GM12873 (cell line): Measurements from ENCODE around the gene CRB3.

ENCODE experiments used
- TF ChIP-seq, protein P1 (sequence below): IDR thresholded peaks from 2 replicates; pipeline ENCODE4 v1.5.1; 2012; ENCODE audit warnings: low read depth, mild to moderate bottlenecking, moderate library complexity, low read length, control low read depth; ENCODE audit not compliant: insufficient read depth; ENCODE audit errors: missing control alignments

Gene CRB3

DNA sequence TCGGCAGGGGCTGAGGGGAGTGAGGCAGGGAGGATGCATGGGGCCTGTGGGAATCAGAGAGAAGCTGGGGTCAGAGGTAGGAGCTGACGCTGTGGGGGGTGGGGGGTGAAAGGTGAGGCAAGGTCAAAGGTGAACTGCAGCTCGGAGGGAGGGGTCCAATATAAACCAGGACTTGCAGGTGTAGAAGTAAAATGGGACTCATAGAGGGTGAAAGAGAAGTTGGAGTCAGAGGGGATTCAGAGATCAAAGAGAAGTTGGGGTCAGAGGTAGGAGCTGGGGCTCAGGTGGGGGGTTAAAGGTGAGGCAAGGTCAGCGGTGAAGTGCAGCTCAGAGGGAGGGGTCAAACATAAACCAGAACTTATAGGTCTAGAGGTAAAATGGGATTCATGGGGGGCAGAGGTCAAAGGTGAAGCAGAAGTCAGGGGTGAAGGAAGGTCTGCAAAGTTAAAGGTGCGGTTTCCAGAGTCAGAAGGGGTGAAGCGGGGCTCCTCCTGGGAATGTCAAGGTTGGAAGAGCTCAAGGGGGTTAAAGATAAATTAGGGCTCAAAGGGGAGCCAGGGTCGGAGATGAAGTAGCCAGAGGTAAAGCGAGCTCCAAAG lies 30.5 kb downstream of the CRB3 start:
- TF ChIP-seq, protein P1, sequence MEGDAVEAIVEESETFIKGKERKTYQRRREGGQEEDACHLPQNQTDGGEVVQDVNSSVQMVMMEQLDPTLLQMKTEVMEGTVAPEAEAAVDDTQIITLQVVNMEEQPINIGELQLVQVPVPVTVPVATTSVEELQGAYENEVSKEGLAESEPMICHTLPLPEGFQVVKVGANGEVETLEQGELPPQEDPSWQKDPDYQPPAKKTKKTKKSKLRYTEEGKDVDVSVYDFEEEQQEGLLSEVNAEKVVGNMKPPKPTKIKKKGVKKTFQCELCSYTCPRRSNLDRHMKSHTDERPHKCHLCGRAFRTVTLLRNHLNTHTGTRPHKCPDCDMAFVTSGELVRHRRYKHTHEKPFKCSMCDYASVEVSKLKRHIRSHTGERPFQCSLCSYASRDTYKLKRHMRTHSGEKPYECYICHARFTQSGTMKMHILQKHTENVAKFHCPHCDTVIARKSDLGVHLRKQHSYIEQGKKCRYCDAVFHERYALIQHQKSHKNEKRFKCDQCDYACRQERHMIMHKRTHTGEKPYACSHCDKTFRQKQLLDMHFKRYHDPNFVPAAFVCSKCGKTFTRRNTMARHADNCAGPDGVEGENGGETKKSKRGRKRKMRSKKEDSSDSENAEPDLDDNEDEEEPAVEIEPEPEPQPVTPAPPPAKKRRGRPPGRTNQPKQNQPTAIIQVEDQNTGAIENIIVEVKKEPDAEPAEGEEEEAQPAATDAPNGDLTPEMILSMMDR = no peak

DNA sequence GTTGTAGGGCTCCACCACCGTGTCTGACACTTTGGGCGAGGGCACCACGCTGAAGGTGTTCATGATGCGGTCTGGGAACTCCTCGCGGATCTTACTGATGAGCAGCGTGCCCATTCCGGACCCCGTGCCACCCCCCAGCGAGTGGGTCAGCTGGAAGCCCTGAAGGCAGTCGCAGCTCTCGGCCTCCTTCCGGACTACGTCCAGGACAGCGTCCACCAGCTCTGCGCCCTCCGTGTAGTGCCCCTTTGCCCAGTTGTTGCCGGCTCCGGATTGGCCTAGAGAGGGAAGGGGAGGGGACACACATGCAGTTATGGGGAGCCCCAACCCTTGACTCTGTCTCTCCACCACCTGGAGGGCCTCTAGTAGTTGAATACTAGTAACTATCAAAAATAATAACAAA lies 31.9 kb downstream of the CRB3 start:
- TF ChIP-seq, protein P1 = no peak

DNA sequence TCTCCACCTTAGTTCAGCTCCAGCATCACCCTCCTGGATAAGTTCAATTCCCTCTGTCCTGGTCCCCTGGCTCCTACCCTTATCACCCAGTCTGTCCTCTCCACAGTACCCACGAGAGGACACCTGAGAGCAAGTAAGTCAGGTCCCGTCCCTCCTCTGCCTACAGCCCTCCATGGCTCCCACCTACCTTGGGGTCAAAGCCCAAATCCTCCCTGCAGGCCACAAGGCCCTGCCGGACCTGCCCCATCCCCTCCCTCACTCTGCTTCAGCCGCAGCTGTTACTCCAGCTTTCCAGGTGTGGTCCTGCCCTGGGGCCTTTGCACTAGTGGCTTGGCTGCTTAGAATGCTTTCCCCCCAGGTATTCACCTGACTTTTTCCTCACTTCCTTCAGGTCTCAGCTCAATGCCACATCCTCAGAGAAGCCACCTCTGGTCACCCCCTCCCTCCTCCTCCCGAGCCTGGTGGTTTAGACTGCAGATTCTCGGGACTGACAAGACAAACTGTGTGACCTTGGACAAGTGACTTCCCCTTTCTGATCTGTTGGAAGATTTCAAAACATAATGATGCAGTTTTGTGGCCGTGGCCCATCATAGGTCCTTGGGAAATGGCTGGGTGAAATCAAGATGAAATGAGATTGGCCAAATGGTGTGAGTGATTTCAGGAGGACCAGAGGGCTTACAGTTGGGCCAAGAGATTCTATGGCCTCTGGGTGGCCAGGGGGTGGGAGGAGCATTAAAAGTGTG lies 34.4 kb downstream of the CRB3 start:
- TF ChIP-seq, protein P1 = no peak

DNA sequence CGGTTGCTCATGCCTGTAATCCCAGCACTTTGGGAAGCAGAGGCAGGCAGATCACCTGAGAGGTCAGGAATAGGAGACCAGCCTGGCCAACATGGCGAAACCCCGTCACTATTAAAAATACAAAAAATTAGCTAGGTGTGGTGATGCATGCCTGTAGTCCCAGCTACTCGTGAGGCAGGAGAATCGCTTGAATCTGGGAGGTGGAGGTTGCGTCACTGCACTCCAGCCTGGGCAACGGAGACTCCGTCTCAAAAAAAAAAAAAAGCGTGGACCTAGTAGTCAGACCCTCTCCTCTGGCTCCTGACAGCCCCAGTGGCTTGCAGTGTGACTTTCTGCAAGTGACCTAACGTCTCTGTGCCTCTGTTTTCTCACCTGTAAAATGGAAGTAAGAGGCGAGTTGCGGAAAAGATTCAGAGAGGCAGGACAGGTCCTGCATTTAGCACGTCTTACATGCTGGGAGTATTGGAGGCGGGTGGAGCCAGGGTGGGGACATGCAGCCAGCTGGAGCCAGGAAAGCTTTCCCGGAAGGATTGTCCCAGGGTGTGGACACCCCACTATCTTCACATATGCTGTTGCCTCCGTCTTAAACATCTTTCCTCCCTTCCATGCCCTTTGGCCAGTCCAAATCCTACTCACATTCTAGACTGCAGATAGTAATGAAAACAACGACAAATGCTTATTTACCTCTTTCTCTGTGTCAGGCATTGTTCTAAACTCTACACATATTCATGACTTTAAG lies 35.1 kb downstream of the CRB3 start:
- TF ChIP-seq, protein P1 = no peak

DNA sequence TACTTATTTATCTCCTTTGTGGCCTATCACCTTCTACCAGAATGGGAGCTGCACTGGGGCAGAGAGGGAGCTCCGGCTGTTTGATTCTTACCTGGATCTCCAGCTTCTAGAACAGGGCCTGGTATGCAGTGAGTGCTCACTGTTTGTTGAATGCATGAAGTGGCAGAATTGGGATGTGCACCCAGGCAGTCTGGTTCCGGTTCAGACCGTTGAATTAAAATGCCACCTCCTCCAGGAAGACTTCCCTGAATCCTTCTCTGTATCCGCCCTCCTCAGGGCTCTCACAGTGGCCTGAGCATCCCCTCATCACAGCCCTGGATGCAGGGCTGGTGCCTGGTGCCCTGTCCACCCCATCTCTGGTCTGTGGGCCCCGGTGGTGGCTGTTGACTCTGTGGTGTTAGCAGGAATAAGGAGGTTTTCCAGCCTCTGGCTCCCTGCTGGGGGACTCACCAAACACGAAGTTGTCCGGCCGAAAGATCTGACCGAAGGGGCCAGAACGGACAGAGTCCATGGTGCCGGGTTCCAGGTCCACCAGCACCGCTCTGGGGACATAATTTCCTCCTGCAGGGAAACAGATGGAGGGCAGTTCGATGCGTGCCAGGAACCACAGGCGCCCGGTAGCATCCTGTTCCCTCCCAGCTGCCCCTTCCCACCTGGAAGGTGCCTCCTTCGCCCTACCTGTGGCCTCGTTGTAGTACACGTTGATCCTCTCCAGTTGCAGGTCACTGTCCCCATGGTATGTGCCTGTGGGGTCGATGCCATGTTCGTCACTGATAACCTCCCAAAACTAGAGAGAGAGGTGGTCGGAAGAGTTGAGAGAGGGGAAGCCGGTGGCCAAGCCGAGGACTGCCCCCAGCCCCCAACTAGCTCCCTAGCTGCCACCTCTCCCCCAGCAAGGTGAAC lies 37.0 kb downstream of the CRB3 start:
- TF ChIP-seq, protein P1 = no peak

DNA sequence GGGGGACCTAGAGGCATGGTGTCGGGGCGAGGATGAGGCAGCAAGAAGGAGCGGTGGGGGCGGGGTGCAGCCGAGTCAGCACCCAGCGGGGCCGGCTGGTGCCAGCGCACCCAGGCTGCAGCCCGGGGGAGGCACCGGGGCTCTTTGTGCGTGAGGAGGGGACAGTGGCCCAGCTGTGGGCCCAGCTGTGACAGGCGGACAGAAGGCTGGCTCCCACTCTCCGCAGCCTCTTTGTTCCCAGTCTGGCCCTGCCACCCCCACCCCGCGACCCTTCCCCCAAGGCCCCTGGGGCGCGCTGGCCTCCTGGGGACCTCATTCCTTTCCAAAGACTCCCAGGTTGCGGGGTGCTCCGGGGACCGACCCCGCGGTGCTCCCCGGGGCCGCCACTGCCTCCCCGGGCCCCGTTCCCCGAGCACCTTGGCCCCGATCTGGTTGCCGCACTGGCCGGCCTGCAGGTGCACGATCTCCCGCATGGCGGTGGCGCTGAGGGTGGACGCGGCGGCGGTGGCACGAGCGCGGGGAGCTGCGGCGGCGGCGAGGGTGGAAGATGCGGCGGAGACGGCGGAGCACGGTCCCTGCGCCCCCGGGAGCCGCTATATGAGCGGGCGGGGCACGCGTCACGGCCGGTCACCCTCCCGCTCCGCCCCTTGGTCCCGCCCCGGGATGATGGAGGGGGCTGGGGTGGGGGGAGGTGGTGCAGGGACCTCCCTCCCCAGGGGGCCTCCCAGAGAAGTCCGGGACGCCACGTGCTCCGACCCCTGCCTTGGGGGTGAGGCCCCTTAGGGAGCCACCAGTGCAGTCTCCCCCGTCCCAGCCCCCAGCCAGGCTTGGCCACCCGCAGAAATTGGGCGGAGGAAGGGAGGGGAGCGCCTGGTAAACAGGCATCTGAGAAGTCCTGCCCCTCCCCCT lies 37.9 kb downstream of the CRB3 start, which contains the start of gene TUBB4A:
TSS of gene TUBB4A (minus strand) at position 570 of the 909 bp plus-strand sequence. CDS start at position 473, 97 bp downstream.
- TF ChIP-seq, protein P1 = peak; percentile 6
